NCI-H1930 (cell line): Measurements from ENCODE around the gene RNF4.
"Not testable (repeated sequence)": the region's sequence is repeated elsewhere in the genome, so short reads cannot be mapped to it uniquely, and the experiment has no call there.

Source experiments
- DNase-seq, 2 experiments: peaks; one replicate each; lab custom pipeline; 2025; lab: John Stamatoyannopoulos, UW

RNF4 gene, protein sequence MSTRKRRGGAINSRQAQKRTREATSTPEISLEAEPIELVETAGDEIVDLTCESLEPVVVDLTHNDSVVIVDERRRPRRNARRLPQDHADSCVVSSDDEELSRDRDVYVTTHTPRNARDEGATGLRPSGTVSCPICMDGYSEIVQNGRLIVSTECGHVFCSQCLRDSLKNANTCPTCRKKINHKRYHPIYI

DNA sequence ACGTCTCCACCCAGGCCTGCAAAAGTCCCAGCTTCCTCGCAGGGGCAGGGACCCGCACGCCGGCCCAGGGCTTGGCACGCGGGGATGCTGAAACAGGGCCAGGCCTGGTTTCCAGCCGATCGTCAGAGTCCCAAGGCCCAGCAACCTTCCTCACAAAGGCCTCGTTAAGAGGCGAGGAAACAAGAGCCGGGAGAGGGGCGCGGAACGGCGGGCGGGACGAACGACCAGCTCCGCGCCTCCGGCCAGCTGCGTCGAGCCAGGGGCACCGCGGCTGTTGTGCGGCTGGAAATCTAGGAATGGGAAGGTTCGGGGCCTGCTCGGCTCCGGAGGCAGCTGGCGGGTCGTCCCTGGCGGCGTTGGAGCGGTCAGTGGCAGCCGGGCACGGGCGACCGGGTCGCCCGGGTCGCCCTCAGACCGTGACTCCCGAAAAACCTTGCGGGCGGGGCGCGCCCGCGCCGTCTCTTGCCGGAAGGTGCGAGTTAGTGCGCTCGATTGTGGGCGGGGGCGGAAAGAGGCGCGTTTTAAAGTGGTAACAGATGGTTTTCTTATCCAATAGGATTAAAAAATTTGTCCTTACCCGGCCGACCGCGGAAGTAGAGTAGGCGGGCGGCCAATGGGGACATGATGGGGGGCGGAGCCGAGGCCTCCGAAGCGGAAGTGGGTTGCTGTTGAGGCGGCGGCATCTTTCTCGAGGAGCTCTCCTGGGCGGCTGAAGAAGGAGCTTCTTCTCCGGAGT lies at the start of gene RNF4:
Gene RNF4 (plus strand): TSS at position 651 of the 736 bp plus-strand sequence. CDS start 21,388 bp downstream, outside the sequence.
- peak; percentile 92 to 93 for DNase-seq

DNA sequence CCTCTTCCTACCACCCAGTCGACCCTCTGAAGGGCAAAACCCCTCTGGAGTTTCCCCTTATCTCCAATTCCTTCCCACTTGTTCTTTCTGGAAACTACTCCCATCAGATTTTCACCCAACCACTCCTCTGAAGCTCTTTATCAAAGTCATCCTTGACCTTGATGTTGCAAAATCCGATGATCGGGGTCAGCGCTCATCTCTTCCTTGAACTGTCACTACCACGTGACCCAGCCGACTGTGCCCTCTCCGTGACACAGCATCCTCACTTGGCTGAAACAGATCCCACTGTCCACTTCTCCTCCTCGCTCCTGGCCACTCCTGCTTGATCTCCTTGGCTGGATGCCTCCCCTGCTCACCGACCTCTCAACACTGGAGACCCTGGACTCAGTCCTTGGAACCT lies 49.1 kb upstream of the RNF4 start:
- no peak for DNase-seq

DNA sequence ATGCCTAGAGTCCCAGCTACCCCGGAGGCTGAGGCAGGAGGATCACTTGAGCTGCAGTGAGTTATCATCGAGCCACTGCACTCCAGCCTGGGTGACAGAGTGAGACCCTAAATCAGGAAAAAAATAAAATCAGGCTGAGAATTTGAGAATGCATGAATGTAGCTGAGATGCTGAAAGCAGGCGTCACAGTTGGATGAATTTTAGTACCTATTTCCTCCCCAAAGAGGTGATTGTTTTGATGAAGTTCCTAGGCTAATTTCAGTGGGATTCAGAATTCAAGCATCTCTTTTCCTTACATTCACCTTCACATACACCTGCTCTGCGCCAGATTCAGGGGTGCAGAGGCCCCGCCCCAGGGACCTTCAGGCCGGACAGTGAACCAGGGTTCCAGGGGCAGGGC lies 47.0 kb upstream of the RNF4 start:
- no peak for DNase-seq

DNA sequence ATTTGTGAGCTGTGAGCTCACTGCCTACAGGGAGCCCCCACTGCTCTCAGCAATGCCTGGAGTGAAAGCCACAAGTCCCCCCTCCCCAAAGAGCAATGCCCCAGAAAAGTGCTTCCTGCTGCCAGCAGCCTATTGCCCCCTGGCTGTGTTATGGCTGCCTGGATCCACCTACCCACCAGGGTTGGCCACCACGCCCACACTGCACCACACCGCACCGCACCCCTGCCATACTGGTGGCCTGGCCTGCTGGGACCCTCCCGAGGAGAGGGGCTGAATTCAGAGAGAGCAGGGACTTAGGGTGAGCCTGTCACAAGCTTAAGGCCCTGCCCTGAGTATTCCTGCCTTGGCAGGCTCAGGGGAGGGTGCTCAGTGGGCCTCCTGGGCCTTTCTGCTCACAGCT lies 45.8 kb upstream of the RNF4 start:
- no peak for DNase-seq

DNA sequence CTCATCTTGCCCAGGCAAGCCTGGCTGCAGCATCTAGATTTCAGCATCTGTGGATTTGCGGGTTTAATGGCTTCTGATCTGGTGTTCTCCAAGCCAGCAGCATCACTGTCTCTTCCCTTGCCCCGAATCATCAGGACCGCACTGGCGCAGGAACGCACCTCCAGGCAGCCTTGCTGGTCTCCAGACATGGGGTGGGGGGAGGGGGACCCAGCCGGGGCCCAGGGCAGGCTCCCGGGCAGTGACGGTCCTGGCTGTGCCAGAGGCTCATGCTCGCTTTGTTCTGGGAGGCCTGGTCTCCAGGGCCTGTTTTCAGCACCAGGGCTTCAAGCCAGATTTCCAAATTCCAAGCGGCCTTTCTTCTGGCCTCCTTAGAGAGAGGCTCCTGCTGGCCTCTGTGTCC lies 45.2 kb upstream of the RNF4 start:
- no peak for DNase-seq

DNA sequence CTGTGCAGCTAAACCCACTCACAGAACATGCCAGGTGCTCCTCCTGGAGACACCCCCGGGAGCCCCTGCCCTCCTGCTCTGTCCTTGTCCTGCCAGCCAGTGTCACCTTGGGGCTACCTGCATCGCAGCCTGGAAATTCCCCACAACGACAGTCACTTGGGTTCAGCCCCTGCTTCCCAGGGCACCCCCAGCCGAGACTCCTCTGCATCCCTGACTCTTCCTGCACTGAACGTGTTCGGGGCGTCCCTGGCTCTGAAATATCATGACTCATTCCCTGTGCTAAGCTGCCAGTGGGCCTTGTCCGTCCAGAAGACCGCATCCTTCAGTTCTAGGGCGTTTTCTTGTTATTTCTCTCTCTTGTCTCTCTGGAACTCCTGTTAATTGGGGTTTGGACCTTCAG lies 44.3 kb upstream of the RNF4 start:
- no peak for DNase-seq

DNA sequence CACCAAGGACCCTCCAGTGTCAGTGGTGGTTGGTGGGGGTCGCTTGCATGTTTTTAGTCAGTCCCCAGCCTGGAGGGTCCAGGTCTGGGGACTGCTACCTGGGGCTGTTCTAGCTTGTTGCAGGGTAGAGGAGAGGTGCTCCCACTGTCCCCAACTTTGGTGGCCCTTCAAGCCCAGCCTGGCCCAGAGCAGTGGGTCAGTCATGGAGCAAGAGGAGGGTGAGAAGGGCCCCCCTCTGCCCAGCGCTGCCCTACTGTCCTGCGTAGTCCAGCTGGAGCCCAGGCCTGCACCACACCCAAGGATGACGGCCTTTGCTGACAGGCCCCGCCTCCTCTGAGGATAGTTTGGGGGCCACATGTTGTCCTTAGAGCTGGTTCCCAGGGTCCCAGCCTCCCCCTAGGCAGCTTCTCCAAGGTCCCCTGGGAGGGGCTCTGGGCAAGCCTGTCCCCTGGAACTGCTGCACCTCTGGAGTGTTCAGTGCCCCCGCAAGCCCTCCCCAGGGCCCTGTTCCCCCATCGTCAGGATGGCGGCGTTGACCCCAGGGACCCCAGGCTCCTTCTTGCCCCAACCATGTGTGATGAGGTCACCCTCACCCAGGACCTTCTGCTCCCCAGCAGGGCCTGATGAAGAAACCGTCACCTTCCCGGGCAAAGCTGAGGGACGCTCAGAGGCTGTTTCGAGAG lies 43.4 kb upstream of the RNF4 start:
- DNase-seq = no peak

DNA sequence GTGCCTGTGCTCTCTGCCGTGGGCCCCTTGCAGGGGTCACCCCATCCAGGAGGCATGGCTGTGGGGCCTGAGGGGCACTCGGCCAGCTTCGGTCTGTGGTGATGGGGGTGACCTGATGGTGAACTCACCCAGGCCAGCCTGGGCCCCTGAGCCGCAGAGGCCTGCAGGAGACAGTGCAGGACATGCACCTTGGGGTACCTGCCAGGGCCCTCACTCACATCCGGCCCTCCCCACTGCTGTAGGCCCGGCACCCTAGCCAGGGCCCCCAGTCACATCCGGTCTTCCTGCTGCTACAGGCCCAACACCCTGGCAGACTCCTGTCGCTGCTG lies 42.9 kb upstream of the RNF4 start:
- no peak for DNase-seq

DNA sequence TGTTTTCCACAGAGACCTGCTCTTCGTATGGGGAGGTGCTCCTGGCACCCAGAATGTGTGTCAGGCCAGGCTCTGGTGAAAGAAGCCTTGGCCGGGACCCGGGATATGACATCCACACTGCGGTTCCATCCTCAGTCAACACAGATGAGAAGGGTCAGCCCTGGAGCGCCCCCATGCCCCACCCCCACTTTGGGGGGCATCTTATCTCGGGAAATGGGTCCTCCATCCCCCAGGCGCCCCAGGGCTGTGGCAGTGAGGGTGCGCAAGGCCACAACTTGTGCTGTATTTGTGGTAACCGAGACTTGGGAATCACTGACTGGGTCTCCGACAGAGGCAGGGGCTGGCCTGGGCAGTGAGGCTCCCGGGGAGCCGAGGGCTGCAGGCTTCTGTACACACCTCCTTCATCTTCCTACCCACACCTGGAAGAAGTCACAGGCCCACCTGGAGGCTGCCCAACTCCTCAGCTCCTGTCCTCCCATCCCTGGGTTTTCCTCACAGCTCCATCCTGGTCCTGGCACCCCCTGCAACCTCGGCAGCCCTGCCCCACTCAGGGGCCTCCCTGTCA lies 42.1 kb upstream of the RNF4 start:
- DNase-seq = no peak

DNA sequence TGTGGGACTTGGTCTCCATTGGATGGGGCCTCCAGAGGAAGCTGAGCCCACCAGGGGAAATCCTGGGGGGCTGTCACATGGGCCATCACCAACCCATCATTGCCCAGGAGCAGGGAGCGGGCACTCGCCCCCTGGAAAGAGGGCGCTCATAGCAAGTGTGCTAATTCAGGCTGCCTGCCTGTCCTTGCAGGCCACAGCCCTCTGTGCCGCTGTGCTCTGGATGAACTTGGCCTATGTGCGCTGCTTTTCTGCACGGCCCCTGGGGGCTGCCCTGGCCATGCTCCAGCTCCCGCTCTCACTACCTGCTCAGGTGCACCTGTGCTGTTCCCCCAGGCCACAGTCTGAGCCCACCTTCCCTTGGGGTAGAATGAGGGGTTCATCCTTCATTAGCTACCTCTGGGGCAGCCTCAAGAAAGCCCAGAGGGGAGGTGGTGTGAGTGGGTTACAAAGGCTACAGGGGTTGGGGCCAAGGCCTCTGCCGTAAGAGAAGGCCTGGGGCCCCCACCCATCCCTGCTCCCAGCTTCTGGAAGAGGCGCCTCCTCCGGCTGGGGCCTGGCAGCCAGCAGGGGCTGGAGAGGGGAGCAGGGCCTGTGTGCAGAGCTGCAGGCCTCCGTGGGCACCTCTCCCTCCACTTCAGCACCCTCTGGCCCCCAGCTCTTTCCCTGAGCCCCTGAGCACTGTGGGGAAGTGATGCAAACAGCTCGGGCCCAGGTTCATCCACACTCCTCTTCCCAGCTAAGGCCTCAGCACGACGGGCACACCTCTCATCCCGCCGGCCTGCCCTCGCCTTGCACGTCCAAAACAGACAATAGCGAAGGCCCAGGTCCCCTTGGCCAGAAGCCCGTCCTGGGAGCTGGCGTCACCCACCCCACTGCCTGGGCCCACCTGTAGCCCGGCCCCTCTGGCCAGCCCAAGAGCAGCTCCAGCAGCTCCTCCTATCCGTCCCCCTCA lies 41.2 kb upstream of the RNF4 start:
- DNase-seq = no peak

DNA sequence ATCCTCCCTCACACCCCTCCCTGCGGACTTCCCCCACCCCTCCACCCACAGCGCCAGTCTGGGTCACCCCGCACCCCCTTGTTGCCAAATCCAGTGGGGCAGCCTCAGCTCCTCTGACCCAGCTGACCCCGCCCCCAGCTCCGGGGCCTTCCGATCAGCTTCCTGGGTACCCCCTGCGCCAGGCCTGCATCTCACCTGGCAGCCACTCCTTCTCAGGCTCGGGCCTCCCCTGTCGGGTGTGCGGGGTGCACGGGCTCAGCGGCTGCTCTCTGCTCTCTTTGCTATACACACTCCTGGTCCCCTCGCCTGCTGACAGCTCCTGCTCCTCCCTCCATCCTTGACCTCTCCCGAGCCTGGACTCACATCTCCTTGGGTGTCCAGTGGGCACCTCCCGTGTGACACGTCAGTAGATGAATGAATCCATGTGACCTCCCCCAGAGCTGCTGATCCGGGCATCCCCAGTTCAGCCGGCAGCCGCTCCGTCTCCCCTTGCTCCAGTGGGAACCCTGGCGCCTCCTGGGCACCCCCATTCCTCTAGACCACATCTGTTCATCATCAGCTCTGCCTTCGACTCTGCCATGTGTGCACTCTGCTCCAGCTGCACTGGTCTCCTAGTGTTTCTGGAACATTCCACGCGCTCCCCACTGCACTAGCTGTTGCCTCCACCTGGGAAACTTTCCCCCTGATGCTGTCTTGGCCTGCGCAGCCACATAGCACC lies 40.3 kb upstream of the RNF4 start:
- no peak for DNase-seq

DNA sequence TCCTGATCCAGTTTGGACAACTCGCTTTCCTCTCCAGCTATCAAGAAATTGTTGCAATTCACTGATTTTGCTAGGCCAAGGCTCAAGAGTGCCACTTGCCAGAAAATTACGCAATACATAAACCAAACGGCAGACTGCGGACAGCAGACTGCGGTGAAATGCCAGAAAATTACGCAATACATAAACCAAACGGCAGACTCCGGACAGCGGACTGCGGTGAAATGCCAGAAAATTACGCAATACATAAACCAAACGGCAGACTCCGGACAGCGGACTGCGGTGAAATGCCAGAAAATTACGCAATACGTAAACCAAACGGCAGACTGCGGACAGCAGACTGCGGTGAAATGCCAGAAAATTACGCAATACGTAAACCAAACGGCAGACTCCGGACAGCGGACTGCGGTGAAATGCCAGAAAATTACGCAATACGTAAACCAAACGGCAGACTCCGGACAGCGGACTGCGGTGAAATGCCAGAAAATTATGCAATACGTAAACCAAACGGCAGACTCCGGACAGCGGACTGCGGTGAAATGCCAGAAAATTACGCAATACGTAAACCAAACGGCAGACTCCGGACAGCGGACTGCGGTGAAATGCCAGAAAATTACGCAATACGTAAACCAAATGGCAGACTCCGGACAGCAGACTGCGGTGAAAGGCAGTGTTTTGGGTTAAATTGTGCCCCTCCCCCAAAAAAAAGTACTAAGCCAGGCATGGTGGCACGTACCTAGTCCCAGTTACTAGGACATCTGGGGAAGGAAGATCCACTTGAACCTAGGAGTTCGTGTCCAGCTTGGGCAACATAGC lies 38.8 kb upstream of the RNF4 start:
- not testable (repeated sequence) for DNase-seq

DNA sequence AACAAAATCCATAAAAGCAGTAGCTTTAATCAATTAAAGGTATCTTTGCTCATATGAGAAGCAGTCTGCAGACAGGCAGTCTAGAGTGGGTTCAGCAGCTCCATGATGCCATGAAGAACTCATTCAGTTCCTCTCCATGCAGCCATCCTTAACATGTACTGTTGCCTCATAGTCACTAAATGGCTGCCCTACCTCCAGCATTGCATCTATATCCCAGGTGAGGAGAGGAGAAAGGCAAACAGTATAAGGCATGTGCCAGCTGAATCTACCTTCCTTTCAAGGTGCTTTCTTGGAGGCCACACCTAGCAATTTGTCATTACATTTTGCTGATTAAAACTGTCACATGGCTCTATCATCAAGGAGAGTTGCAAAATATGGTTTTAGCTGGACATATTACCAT lies 36.9 kb upstream of the RNF4 start:
- no peak for DNase-seq

DNA sequence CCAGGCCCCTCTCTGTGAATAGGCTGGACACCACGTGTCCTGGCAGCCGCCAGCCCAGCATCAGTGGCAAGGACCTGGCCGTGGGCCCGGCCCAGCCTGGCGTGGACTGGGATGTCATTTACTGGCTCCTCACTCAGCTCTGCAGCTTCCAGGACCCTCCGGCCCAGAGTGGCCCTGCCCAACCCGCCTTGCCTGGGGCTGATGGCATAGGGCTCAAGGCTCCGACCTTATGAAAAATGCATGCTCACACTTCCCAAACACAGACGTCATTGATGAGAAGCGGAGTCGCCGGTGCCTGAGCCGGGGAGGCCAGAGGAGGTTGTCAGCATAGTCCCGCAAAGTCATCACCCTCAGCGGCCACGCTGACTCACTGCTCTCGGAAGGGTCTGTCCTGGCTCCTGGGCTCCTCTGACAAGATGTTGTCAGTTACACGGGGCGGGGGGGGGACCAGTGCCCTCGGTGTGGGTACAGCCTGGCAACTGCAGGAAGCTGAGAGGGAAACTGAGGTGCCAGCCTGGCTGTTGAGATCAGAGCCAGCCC lies 35.8 kb upstream of the RNF4 start:
- DNase-seq = no peak

DNA sequence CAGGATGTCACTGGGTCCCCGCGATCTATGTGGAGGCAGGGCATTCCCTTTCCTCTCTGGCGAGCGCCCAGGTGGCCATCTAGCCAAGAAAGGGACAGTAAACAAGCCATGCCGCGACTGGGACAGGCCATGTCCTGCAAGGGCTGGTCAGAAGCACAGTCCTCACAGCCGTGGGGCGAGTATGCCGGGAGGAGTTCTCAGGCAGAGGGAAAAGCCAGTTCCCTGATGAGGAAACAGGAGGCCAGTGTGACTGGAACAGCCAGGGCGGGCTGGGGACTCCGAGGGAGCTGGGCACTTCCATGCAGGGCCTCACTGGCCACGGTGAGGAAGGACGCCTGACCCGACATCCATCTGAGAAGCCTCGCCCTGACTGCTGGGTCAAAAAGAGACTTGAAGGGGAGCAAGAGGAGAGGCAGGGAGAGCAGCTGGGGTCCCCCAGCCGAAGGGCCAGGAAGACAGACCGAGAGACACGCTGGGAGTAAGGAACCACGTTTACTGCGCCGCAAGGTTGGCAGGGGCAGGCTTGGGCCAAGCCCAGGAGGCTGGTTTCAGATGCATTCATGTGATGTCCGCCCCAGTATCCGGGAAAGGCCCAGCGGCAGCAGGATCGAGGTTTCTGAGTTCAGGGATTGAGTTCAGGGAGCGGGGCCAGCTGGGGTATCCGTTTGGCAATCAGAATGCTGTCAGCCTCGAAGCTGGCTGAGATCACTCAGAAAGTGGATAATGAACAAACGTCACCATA lies 35.1 kb upstream of the RNF4 start:
- no peak for DNase-seq

DNA sequence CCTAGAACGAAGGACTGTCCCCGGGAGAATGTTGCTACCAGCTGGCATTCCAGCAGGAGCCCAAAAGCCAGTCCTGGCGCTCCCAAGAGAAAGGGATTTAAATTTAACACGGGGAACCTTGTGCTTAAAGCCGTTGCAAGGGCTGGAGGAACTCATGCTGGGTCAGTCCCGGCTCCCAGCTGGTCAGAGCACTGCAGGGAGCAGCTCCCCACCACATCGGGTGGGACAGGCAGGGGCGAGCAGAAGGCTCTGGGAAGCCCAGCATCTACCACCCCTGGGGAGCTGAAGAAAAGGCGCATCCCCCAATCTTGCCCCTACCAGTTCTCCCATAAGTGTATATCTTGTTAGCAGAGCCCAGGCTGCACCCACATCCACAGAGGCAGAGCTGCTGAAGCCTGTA lies 34.5 kb upstream of the RNF4 start:
- no peak for DNase-seq

DNA sequence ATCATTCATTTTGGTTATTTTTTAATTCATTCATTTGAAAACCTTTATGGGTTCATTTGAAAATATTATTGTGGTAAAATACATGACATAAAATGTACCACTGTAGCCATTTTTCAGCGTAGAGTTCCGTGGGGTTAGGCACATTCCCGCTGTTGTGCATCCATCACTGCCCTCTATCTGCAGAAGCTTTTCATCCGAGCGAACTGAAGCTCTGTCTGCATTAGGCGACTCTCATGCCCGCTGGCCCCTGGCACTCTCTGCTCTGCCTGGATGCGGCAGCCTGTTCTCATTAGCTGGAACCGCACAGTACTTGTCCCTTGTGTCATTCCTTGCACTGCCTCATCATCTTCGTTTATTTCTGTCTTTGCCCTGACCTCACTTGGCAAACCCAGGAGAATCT lies 32.6 kb upstream of the RNF4 start:
- no peak for DNase-seq

DNA sequence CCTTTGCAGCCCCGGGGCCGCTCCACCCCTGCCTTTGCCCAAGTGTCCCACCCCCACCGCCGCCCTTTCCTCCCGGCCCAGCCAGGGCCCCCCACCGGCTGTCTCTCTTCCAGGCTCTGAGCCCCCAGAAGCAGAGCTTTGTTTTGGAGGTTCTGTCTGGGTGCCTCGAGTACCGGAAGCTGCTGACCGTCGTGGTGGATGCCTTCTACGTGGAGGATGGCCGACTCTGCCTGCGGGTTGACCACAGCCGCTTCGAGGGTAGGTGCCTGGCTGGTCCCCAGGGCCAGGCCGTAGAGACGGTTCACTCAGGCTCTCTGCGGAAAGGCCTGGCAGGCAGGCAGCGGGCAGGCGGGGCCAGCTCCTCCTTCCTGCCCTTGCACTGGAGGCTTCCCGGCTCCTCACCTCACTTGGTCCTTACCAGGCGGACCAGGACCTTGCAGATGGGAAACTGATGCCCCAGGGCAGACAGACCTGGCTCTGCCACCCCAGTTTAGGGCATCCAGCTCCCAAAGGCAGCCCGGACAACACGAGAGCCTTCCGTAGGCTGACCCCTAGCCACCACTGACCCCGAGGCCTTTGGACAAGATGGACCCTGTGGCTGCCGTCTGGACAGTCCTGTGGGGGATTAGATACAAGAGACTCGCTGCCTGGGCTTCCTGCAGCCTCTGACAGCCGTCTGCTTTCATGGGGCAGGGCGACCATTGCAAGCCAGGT lies 32.0 kb upstream of the RNF4 start:
- no peak for DNase-seq
